Loucy (cell line): ENCODE data around the gene CD248.
"Not testable (repeated sequence)": the region's sequence is repeated elsewhere in the genome, so short reads cannot be mapped to it uniquely, and the experiment has no call there.

Experiments used
- H2AFZ ChIP-seq: fragments of 200-600 bp; sonication (generic); 2 replicates; pipeline ENCODE4 v1.6.0; 2016; ENCODE audit warnings: antibody characterized with exemption, mild to moderate bottlenecking, low read length, moderate library complexity
- H3F3A ChIP-seq: fragments of 200-600 bp; 2 replicates; pipeline ENCODE4 v1.6.0; 2016; ENCODE audit warnings: antibody characterized with exemption, low read depth, mild to moderate bottlenecking
- H3K27me3 ChIP-seq: fragments of 200-600 bp; sonication (generic); 2 replicates; pipeline ENCODE4 v1.6.1; 2014; ENCODE audit warnings: low read length, mild to moderate bottlenecking; ENCODE audit not compliant: insufficient read depth, poor library complexity, severe bottlenecking
- H3K36me3 ChIP-seq: fragments of 200-600 bp; sonication (generic); 2 replicates; pipeline ENCODE4 v1.6.1; 2016; ENCODE audit warnings: low read length; ENCODE audit not compliant: insufficient read depth
- H3K4me1 ChIP-seq: fragments of 200-600 bp; sonication (generic); 2 replicates; pipeline ENCODE4 v1.5.1; 2014; ENCODE audit warnings: low read length, mild to moderate bottlenecking; ENCODE audit not compliant: insufficient read depth, poor library complexity, severe bottlenecking
- H3K4me2 ChIP-seq: fragments of 200-600 bp; sonication (generic); 2 replicates; pipeline ENCODE4 v1.6.0; 2014; ENCODE audit warnings: antibody characterized with exemption, low read length, low read depth, mild to moderate bottlenecking; ENCODE audit not compliant: poor library complexity, severe bottlenecking
- H3K4me3 ChIP-seq: fragments of 200-600 bp; sonication (generic); 2 replicates; pipeline ENCODE4 v1.5.1; 2014; ENCODE audit warnings: low read length, mild to moderate bottlenecking, mixed read lengths; ENCODE audit not compliant: poor library complexity, severe bottlenecking
- H3K79me2 ChIP-seq: fragments of 200-600 bp; sonication (generic); 2 replicates; pipeline ENCODE4 v1.6.1; 2014; ENCODE audit warnings: low read length; ENCODE audit not compliant: insufficient read depth
- H3K9ac ChIP-seq: fragments of 200-600 bp; sonication (generic); 2 replicates; pipeline ENCODE4 v1.6.0; 2014; ENCODE audit warnings: mild to moderate bottlenecking, low read depth, low read length, moderate library complexity; ENCODE audit not compliant: poor library complexity, severe bottlenecking
- H3K9me2 ChIP-seq: fragments of 200-600 bp; sonication (generic); replicated peaks from 2 replicates; pipeline ENCODE4 v1.6.1; 2016; ENCODE audit warnings: low read depth, low read length, mixed read lengths
- H3K9me3 ChIP-seq: fragments of 200-600 bp; sonication (generic); 2 replicates; pipeline ENCODE4 v1.6.1; 2014; ENCODE audit warnings: mild to moderate bottlenecking, antibody characterized with exemption, low read length, low read depth; ENCODE audit not compliant: insufficient read depth
- H4K20me1 ChIP-seq: fragments of 200-600 bp; sonication (generic); 2 replicates; pipeline ENCODE4 v1.6.0; 2014; ENCODE audit warnings: antibody characterized with exemption, low read length, mild to moderate bottlenecking; ENCODE audit not compliant: insufficient read depth, poor library complexity, severe bottlenecking
- EZH2phosphoT487 ChIP-seq: fragments of 200-600 bp; IDR thresholded peaks from 2 replicates; pipeline ENCODE4 v1.6.1; 2018; ENCODE audit warnings: antibody characterized with exemption, mild to moderate bottlenecking, moderate library complexity, borderline replicate concordance
- TF ChIP-seq, protein P1 (sequence below): fragments of 200-600 bp; sonication (generic); conservative IDR thresholded peaks from 2 replicates; pipeline ENCODE4 v1.5.1; 2014; ENCODE audit warnings: mild to moderate bottlenecking, antibody characterized with exemption, low read length

The CD248 gene

DNA sequence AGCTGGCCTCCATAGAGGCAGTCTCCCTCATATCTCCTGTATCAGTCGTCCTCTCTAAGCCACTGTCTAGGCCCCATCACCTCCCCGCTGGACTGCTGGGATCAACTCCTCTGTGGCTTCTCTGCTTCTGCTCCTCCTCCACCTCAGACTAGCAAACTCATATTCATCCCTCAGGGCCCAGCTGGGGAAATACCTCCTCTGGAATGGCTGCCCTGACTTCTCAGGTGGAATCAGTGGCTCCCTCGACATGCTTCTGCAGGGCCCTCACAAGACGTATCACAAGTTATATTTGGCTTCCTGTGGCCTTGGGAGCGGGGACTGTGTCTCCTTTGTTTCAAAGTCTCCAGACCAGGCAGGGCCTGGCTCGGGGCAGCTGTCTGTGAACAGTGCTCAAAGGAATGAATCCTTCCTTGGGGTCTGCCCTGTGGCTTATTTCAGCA, 44.7 kb upstream of the CD248 start:
- Histone ChIP-seq H2AFZ (no peak overlapping the region), H3K9ac (no peak overlapping the region), H3F3A (no peaks in the 10 kb centered on the region), H3K9me3 (no peaks in the 10 kb centered on the region), H3K4me1 (no peaks in the 10 kb centered on the region), H3K27me3 (no peaks in the 10 kb centered on the region), H3K36me3 (no peaks in the 10 kb centered on the region), H3K79me2 (no peaks in the 10 kb centered on the region), H3K4me3 (no peak overlapping the region), H4K20me1 (no peaks in the 10 kb centered on the region), H3K4me2 (no peak overlapping the region), H3K9me2 (no peaks in the 10 kb centered on the region)
- TF ChIP-seq, protein P1, sequence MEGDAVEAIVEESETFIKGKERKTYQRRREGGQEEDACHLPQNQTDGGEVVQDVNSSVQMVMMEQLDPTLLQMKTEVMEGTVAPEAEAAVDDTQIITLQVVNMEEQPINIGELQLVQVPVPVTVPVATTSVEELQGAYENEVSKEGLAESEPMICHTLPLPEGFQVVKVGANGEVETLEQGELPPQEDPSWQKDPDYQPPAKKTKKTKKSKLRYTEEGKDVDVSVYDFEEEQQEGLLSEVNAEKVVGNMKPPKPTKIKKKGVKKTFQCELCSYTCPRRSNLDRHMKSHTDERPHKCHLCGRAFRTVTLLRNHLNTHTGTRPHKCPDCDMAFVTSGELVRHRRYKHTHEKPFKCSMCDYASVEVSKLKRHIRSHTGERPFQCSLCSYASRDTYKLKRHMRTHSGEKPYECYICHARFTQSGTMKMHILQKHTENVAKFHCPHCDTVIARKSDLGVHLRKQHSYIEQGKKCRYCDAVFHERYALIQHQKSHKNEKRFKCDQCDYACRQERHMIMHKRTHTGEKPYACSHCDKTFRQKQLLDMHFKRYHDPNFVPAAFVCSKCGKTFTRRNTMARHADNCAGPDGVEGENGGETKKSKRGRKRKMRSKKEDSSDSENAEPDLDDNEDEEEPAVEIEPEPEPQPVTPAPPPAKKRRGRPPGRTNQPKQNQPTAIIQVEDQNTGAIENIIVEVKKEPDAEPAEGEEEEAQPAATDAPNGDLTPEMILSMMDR, result no peak
- TF ChIP-seq EZH2phosphoT487, result no peak

DNA sequence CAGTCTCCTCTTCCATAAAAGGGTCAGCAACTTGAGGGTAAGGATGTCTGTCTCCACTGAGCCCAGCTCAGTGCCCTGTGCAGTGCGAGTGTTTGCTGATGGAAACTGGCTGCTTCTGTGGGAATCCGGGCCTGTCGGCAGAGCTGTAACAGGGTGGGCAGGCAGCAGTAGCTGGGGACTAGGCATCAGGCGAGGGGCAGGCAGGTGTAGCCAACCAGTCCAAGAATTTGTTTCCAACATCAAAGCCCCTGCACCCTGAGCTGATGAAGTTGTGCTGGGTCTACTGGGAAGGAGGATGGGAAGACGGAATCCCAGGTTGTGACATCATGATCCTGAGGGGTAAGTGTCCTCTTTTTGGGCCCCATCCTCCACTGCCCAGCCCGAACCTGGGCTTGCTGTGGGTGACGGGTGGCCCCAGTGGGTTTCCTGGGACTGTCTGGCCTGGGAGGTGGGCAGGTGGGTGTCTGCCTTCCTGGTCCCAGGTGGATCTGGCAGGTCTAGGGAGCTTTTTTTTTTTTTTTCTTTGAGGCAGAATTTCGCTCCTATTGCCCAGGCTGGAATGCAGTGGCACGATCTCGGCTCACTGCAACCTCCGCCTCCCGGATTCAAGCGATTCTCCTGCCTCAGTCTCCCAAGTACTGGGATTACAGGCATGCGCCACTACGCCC, 43.7 kb upstream of the CD248 start:
- H3K4me3 ChIP-seq, result no peak overlapping the region
- H3K9me2 ChIP-seq, result no peaks in the 10 kb centered on the region
- TF ChIP-seq, protein P1, result no peak
- no peak for TF ChIP-seq EZH2phosphoT487
- no peaks in the 10 kb centered on the region for H3K27me3 ChIP-seq
- no peaks in the 10 kb centered on the region for H3F3A ChIP-seq
- no peaks in the 10 kb centered on the region for H4K20me1 ChIP-seq
- no peak overlapping the region for H2AFZ ChIP-seq
- no peaks in the 10 kb centered on the region for H3K9me3 ChIP-seq
- H3K79me2 ChIP-seq, result no peaks in the 10 kb centered on the region
- no peaks in the 10 kb centered on the region for H3K36me3 ChIP-seq
- no peak overlapping the region for H3K4me2 ChIP-seq
- no peaks in the 10 kb centered on the region for H3K4me1 ChIP-seq
- no peak overlapping the region for H3K9ac ChIP-seq

DNA sequence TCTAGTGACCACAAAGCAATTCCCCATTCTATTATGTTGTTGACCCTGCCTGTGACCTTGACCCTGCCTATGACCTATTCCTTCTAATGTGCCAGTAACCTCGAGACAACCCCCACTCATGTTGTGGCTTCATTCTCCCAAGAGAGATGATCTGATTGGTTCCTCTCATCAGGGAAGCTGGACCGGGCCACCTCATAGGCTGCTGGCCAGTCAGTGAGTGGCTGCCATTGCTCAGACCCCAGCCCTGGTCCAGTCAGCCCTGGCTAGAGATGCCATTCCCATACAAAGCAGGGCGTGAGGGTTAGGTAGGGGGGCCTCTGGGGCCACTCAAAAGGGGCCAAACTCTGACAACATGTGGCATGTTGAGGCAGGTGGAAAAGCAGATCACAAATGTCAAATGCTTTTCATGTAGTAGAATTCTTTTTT, 42.8 kb upstream of the CD248 start:
- Histone ChIP-seq H3K4me1 (no peaks in the 10 kb centered on the region), H3K4me3 (no peak overlapping the region), H3K9ac (no peak overlapping the region), H3K36me3 (no peaks in the 10 kb centered on the region), H3K4me2 (no peak overlapping the region), H4K20me1 (no peaks in the 10 kb centered on the region), H3K27me3 (no peaks in the 10 kb centered on the region), H2AFZ (no peak overlapping the region), H3K9me2 (no peaks in the 10 kb centered on the region), H3K79me2 (no peaks in the 10 kb centered on the region), H3K9me3 (no peaks in the 10 kb centered on the region), H3F3A (no peaks in the 10 kb centered on the region)
- TF ChIP-seq EZH2phosphoT487, result no peak
- TF ChIP-seq, protein P1, result no peak

DNA sequence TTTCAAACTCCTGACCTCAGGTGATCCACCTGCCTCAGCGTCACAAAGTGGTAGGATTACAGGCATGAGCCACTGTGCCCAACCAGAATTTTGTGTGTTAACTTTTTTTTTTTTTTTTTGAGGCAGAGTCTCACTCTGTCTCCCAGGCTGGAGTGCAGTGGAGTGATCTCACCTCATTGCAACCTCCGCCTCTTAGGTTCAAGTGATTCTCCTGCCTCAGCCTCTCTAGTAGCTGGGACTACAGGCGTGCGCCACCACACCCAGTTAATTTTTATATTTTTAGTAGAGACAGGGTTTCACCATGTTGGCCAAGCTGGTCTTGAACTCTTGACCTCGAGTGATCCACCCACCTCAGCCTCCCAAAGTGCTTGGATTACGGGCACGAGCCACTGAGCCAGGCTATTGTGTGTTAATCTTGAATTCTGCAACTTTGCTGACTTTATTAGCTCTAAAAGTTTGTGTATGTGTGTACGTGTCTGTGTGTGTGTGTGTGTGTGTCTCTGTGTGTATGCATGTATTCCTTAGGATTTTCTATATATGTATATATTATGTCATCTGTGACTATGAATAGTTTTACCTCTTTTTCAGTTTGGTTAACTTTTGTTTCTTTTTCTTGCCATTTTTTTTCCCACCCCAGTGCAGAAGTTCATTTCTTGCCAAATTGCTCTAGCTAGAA, 33.9 kb upstream of the CD248 start:
- H2AFZ ChIP-seq, H3F3A ChIP-seq, H3K4me2 ChIP-seq, H3K9me2 ChIP-seq, H3K27me3 ChIP-seq, H3K79me2 ChIP-seq, H3K36me3 ChIP-seq, H3K4me3 ChIP-seq, H3K9ac ChIP-seq, H4K20me1 ChIP-seq, H3K9me3 ChIP-seq: not testable (repeated sequence)
- H3K4me1 ChIP-seq, result peaks cover 13% of the 10 kb centered on the region
